MM.1S (cell line): ENCODE measurements around the gene SIL1.

ENCODE experiments used
- CTCF ChIP-seq: fragments of 300-600 bp; sonication (generic); IDR thresholded peaks from 2 replicates; pipeline ENCODE4 v1.5.1; 2016; ENCODE audit warnings: antibody characterized with exemption, low read length, mixed read lengths
- EZH2 ChIP-seq: fragments of 300-600 bp; sonication (generic); optimal IDR thresholded peaks from 2 replicates; pipeline ENCODE3; 2017; ENCODE audit warnings: low read depth, mild to moderate bottlenecking, antibody characterized with exemption, low read length, mixed read lengths
- EZH2phosphoT487 ChIP-seq: fragments of 300-600 bp; sonication (generic); IDR thresholded peaks from 2 replicates; pipeline ENCODE4 v1.6.1; 2018; ENCODE audit warnings: antibody characterized with exemption, low read length

- TF ChIP-seq EZH2 (no peak), CTCF (no peak), EZH2phosphoT487 (no peak)
These were observed 118.1 kb downstream of the SIL1 start for GRCh38 chr5:139079991-139080610.
